ENCODE results near the gene MORC2. TPM values are rescaled to one million over a fixed set of nuclear protein-coding genes. Genes with fewer than 3 reads are reported as not detected.

MORC2 gene

GRCh38 chr22:30876915-30877553 lies 91.5 kb downstream of the MORC2 start:
- no peaks in the 10 kb centered on the region for H3K9me3 ChIP-seq (replicated peaks; ENCODE audit: low read length)
- H3K27me3 ChIP-seq (ENCODE audit: control insufficient read depth, insufficient read depth, low read length) = no peaks in the 10 kb centered on the region
- H3K9ac ChIP-seq (ENCODE audit: low read depth, low read length) = no peak overlapping the region
- H3K4me3 ChIP-seq (ENCODE audit: low read length) = no peak overlapping the region
- no peak overlapping the region for H3K4me2 ChIP-seq (ENCODE audit: low read length)
- peaks cover 3% of the 10 kb centered on the region for H3K4me1 ChIP-seq (ENCODE audit: control insufficient read depth, insufficient read depth, low read length)
- H3K36me3 ChIP-seq (ENCODE audit: insufficient read depth, low read length) = no peaks in the 10 kb centered on the region

GRCh38 chr22:30876221-30876751 lies 92.3 kb downstream of the MORC2 start:
- Histone ChIP-seq H3K4me3 (ENCODE audit: low read length) (no peak overlapping the region), H3K4me1 (ENCODE audit: control insufficient read depth, insufficient read depth, low read length) (peaks cover 3% of the 10 kb centered on the region), H3K4me2 (ENCODE audit: low read length) (no peak overlapping the region), H3K36me3 (ENCODE audit: insufficient read depth, low read length) (no peaks in the 10 kb centered on the region), H3K9ac (ENCODE audit: low read depth, low read length) (no peak overlapping the region), H3K9me3 (replicated peaks; ENCODE audit: low read length) (no peaks in the 10 kb centered on the region), H3K27me3 (ENCODE audit: control insufficient read depth, insufficient read depth, low read length) (no peaks in the 10 kb centered on the region)

- H3K27me3 ChIP-seq (ENCODE audit: control insufficient read depth, insufficient read depth, low read length) = no peaks in the 10 kb centered on the region
- no peak overlapping the region for H3K9ac ChIP-seq (ENCODE audit: low read depth, low read length)
- peaks cover 3% of the 10 kb centered on the region for H3K4me1 ChIP-seq (ENCODE audit: control insufficient read depth, insufficient read depth, low read length)
- no peaks in the 10 kb centered on the region for H3K36me3 ChIP-seq (ENCODE audit: insufficient read depth, low read length)
- H3K4me2 ChIP-seq (ENCODE audit: low read length) = no peak overlapping the region
- H3K9me3 ChIP-seq (replicated peaks; ENCODE audit: low read length) = no peaks in the 10 kb centered on the region
- no peak overlapping the region for H3K4me3 ChIP-seq (ENCODE audit: low read length)
These were observed 92.9 kb downstream of the MORC2 start for GRCh38 chr22:30875481-30876215.

Small RNA genes lying within 50 kb of the gene (small RNA-seq; reads per million reads assigned to genes)
- not detected for gene RF01892
